ENCODE data around the gene NMNAT2.
"Not testable (repeated sequence)": the region's sequence is repeated elsewhere in the genome, so short reads cannot be mapped to it uniquely, and the experiment has no call there.

Gene NMNAT2

DNA sequence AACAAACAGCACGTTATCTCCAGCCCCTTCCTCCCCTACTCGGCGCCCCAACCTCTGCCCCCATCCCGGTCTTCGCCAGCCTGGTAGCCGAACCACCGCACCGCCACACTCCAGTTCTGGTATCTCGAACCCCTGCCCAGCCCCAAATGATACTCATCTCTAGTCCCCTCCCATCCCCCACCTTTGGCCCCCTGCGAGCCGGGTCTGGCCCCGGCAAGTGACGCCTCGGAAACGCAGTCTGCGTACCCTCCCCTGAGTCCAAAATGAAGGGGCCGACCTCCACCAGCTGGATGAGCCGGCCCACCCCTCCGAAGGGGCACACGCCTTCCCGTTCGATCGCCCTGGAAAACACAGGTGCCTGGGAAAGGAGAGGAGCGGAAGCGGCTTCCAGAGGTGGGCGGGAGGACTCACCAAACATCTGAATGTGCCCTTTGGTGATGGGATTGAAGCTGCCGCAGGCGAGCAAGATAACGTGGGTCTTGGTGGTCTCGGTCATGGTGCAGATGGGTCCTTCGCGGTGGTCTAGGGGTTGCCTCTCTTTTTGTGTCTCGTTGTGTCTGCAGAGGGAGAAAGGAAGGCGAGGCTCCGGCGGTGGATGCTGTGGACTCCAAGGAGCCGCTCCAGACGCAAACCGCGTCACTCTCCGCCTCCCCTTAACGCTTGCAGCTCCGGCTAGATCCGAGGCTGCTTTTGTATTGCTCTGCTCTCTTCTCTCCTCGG lies at the start of gene NMNAT2:
NMNAT2 (minus strand) TSS at position 609 of the 720 bp plus-strand sequence; CDS start at position 496, 113 bp downstream.
- DNase-seq (ENCODE audit: low read depth in 2 of 2) = no peak

DNA sequence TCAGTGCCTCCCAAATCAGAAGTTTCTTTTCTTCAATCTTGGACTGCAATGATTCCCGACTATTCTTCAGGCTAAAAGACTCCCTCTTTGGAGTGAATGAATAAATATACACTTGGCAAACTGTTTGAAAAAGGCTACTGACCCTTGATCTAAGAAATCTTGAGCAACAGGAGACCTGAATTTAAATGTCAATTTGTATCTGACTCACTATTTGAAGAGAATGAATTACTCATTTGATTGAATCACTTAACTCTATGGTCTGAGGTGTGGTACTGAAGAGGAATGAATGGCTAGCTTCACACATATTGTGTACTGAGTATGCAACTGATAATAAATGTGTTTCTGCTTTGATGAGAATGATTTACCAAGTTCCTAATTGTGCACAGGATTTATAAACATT lies 49.5 kb upstream of the NMNAT2 start:
- DNase-seq (ENCODE audit: low read depth in 2 of 2) = no peak

DNA sequence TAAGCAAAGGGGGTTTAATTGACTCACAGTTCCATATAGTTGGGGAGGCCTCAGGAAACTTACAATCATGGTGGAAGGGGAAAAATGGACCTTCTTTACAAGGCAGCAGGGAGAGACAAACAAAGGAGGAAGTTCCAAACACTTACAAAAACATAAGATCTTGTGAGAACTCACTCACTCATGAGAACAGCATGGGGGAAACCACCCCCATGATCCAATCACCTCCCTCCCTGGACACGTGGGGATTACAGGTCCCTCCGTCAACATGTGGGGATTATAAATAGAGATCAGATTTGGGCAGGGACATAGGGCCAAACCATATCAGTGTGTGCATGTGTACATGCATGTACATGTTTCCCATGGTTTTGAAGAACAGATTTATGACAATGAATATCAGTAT lies 48.6 kb upstream of the NMNAT2 start:
- DNase-seq (ENCODE audit: low read depth in 2 of 2) = no peak

DNA sequence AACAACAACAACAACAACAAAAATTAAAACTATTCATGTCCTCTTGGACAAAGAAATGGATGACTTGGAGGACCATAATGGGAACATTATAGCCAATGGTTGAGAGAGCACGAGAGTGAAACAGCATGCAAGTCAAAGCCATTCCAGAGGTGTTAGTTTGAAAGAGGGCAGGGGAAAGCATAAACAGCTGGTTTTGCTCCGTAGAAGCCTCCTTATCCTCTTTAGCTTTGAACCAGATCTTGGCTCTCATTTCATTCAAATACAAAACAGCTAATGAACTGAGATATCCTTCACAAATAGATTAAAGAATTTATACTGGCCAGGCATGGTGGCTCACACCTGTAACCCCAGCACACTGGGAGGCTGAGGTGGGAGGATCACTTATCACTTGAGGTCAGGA lies 45.4 kb upstream of the NMNAT2 start:
- DNase-seq (ENCODE audit: low read depth in 2 of 2) = no peak

DNA sequence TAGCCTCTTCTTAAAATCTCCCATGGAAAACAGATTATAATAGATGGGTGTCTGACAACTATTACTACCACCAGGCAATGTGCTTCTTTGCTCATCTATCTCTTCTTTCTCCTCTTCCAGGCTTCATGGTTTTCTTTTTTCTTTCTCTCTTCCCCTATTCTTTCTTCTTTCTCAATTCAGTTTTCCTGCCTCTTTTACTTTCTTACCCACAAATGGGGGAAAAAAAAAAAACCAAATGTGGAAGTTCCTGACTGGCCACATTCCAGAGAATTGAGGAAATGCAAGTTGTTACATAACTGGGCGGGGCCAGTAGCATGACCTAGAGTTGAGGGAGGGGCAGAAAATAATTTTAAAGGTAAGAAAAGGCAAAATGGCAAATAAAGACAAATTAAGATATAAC lies 43.2 kb upstream of the NMNAT2 start:
- DNase-seq (ENCODE audit: low read depth in 2 of 2) = no peak

DNA sequence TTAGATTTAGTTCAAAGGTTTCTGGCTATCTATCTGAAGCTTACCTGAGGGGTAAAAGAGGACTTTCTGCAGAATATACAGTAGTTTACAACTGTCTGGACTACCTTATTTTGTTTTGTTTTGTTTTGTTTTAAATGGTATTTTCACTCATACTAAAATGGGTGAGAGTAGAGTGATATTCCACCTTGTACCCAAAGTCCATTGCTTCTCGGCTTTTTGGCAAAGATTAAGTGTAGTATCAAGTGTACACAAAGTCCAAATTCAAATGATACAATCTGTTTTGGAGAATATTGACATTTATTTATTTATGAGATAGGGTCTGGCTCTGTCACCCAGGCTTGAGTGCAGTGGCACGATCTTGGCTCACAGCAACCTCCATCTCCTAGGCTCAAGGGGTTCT lies 42.4 kb upstream of the NMNAT2 start:
- no peak for DNase-seq (ENCODE audit: low read depth in 2 of 2)

DNA sequence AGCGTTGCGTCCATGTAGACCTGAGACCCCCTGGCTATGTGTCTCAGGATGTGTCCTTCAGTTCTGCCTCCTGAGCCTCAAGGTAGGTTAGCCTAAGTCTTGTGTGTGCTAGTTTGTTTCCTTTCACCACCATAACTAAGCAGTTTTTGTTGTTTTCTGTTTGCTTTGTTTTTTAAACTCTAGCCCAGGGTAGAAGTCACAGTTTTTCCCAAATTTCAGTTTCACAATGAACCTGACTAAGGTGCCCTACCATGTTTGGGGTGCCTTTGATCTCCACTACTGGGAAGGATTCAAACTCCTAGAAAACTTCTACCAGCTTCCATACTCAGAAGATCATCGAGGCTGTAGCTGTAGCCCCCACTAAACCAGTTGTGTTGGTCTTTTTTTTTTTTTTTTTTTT lies 39.3 kb upstream of the NMNAT2 start:
- DNase-seq (ENCODE audit: low read depth in 2 of 2) = no peak

DNA sequence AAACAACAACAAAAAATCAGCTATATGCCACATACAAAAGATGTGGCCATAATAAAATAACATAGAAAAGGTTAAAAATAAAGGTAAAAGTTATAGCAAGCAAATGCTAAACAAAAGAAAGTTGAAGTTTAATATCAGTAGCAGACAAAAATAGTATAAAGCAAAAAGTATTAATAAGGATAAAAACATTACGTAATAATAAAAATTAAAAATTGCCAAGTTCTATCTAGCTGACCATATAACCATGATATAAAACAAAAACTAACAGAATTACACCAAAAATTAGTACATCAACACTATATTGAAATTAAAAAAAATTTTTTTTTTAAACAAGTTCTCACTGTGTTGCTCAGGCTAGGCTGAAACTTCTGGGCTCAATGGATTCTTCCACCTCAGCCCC lies 38.6 kb upstream of the NMNAT2 start:
- DNase-seq (ENCODE audit: low read depth in 2 of 2) = no peak

DNA sequence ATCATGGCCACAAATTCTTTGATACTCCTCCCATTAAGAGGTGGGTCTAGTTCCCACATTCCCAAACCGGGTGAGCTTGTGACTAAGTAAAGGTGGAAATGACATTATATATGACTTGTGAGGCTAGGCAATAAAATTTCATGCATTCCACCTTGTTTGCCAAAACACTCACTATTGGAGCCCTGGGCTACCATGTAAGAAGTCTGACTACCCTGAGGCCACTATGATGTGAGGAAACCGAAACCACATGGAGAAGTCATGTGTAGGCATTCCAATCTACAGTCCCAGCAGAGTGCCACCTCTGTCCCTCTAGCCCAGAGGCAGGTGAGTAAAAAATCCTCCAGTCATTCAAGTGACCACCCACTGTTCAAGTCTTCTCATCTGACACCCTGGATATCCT lies 36.2 kb upstream of the NMNAT2 start:
- DNase-seq (ENCODE audit: low read depth in 2 of 2) = no peak

DNA sequence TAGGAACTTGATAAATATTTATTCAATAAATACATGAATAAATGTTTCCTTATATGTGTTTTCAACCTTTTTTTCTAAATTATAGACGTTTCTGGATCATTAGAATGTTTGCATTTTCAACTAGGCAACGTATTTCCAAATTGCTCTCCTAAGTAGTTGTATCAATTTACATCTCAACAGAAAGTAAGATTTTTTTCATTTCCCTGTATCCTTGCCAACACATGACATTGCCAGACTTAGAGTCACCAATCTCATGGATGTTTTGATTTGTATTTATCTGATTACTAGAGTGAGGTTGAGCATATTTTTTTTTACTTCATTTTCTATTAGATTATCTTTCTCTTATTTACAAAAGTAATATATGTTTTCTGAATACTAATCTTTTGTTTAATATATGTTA lies 31.9 kb upstream of the NMNAT2 start:
- DNase-seq (ENCODE audit: low read depth in 2 of 2) = no peak

DNA sequence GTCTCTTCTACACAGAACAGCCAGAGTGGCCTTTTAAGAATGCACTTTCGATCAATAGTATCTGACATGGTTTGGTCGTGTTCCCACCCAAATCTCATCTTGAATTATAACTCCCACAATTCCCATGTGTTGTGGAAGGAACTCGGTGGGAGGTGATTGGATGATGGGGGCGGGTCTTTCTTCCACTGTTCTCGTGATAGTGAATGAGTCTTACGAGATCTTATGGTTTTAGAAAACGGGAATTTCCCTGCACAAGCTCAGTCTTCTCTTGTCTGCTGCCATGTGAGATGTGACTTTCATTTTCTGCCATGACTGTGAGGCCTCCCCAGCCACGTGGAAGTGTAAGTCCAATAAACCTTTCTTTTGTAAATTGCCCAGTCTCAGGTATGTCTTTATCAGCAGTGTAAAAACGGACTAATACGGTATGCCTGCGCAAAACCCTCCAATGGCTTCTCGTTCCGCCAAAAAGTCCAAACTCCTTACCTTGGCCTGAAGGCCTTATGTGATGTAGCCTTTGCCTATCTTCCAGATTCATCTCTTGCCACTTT lies 31.1 kb upstream of the NMNAT2 start:
- DNase-seq (ENCODE audit: low read depth in 2 of 2) = no peak

DNA sequence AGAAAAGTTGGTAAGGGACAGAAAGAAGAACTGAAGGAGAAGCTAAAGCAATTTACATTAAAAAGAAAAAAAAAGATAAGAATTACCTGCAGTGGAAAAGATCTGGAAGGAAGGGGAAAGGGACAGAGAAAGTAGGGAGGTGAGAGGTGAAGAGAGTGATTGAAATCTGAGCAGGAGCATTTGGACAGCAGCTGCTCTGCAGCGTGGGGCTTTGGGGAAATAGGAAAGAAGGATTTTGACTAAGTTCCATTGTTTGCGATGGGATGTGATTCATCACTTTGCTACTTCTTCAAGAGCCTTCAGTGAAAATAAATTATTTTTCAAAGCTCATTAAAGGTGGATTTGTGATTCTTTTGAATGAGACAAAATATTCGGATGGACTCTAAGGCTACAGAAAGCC lies 26.1 kb upstream of the NMNAT2 start:
- no peak for DNase-seq (ENCODE audit: low read depth in 2 of 2)

DNA sequence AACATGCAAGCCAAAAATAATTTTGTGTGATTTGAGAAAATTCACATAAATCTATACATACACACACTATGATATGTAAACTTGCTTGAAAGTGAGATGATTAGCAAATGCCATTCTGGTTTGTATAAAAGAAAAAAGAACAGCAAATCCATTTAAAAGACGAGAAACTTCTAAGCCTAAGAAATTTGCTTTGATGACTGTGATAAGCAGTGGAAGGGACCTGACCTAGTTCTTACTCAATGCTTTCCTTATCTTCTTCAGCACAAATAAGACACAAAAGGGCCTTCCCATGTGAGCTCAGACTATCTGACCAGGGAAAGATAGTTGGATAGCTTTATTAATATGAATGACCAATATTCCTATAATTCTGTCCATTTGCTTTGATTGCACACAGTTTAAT lies 25.3 kb upstream of the NMNAT2 start:
- DNase-seq (ENCODE audit: low read depth in 2 of 2) = no peak

DNA sequence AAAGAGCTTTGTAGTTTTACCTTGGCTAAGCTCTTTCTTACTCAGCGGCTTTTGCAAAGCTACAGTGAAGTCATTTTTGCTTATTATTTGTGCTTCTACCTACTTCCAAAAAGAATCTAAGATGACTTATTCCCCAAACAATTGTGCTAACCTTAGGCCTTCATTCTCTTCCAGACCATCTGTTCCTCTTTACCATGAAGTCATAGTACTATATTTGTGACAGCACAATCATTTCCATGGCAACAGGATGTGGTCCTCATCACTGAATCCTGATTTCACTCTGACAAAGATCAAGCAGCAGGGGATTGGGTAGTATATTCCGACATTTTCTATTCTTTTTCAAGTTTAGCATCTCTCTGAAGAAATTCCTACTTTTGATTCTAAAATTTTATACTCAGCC lies 24.8 kb upstream of the NMNAT2 start:
- DNase-seq (ENCODE audit: low read depth in 2 of 2) = no peak

DNA sequence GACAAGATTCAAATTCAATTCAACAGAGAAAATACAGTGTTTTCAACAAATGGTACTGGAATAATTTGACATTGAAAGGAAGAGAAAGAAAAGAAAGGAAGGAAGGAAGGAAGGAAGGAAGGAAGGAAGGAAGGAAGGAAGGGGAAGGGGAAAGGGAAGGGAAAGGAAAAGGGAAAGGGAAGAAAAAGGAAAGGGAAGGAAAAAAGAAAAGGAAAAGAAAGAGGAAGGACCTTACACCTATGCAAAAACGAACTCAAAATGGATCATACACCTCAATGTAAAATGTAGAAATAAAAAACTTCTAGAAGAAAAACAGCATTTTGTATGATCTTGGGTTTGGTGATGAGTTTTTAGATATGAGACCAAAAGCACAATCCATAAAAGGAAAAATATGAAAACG lies 19.9 kb upstream of the NMNAT2 start:
- no peak for DNase-seq (ENCODE audit: low read depth in 2 of 2)

DNA sequence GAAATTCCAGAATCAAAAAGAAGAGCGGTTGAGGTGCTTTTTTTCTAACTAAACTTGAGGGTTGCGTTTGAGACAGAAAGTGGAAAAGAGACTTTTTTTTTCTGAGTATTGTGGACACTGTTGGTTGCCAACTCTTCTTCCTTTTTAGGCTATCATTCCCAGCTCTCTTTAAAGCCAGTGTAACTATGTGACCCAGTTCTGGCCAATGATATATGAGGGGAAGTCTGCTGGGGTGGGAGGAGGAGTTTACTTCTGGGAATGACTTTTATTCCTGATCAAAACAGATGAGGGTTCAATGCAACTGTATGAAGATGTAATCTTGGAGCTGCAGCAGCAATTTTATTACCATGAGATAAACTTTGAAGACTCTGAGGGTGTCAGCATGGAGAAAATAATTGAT lies 17.3 kb upstream of the NMNAT2 start:
- DNase-seq (ENCODE audit: low read depth in 2 of 2) = no peak

DNA sequence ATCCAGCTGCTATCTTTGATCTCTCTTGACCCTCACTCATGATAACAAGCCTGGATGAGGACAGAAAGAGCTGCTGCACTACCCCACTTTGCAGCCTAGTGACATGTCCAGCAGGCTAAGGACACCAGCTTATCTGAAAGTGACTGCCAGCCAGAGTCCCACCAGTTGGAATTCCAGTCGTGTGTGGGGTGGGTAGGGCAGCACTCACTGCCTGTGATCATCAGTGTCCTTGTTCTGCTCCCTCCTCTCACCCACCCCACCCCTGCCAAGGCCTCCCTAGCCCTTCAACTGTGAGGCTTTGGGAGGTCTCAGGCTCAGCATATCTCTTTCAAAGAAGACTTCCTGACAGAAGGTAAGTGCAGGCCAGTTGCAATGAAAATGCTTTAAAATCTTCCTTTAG lies 15.5 kb upstream of the NMNAT2 start:
- no peak for DNase-seq (ENCODE audit: low read depth in 2 of 2)

DNA sequence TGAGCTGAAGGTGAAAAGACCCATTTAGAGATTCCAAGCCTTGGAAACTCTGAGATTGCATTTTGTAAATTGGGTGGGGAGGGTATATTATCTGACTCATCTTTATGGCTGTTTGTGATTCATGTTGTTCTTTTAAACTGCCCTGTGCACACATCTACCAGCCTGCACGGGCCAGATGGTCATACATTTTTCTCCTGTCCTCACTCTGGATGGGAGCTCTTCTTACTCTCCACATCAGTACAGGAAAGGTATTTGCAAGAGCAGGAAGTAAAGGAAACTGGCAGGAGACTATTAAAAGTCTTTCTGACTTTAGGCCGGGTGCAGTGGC lies 14.3 kb upstream of the NMNAT2 start:
- no peak for DNase-seq (ENCODE audit: low read depth in 2 of 2)

DNA sequence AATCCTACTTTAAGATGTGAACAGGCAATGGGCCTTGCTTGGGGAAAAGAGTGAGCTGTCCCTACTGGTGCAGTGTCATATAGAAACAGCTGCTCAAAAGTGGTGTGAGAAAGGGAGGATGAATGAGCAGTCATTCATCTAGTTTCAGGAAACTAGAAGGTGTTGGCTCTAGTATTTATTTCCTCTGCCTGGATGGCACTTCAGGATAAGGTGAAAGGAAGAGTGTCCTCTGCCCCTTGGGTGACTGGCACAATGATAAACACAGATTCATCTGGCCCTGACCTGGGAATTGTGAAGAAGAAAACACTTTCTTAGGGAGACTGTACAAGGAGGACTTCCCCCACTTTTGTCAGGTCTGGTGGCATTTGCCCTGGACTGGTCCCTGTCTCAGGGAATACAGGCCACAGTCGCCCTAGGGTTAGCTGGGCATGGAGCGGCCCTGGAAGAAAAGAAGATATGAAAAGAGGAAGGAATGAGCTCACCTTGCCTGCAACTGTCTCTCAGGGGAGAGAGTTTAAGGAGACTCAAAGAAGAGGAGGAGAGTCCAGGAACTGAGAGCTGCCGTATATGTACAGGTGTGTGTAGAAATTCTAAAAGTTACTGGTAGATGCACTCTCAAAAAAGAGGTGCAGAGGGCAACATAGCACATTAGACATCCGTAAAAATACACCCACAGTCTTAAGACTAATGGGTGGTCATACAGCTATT lies 13.8 kb upstream of the NMNAT2 start:
- DNase-seq (ENCODE audit: low read depth in 2 of 2) = no peak

DNA sequence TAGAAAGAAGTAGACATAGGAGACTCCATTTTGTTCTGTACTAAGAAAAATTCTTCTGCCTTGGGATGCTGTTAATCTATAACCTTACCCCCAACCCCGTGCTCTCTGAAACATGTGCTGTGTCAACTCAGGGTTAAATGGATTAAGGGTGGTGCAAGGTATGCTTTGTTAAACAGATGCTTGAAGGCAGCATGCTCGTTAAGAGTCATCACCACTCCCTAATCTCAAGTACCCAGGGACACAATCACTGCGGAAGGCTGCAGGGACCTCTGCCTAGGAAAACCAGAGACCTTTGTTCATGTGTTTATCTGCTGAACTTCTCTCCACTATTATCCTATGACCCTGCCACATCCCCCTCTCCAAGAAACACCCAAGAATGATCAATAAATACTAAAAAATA lies 9.4 kb upstream of the NMNAT2 start:
- DNase-seq (ENCODE audit: low read depth in 2 of 2) = not testable (repeated sequence)

DNA sequence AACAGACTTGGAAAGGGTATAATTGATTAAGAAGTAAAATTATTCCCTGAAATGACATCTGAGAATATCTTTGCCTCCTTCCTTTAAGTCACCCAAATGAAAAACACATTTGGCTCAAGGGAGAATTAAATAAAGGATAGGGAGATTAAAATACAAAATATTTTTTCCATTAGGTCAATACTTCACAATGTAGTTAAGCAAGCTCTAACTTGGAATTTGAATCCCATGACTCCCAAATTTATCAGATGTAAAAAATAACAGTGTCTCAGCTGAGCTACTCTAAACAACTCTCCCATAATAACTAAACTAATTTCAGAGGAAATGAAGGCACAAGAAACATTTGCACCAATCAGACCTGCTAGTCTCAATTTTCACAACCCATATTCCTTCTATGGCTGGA lies 6.5 kb upstream of the NMNAT2 start:
- DNase-seq (ENCODE audit: low read depth in 2 of 2) = no peak

DNA sequence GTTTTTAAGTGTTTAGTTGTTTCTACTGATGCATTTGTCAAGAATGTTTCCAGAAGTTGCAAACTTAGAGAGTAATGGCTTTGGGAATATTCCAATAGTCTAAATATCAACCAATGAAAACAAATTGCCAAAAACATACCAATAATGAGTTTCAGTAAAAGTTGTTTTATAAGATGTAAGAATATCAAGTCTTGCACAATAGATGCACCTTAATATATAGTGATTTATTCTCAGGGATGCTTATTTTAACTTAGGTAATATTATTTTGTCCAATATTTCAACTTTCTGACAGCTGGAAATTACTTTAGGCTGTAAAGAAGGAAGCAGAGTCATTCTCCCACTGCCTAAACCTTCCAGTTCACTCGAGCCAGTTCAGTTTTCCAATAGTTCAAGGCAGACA lies 5.4 kb upstream of the NMNAT2 start:
- no peak for DNase-seq (ENCODE audit: low read depth in 2 of 2)

DNA sequence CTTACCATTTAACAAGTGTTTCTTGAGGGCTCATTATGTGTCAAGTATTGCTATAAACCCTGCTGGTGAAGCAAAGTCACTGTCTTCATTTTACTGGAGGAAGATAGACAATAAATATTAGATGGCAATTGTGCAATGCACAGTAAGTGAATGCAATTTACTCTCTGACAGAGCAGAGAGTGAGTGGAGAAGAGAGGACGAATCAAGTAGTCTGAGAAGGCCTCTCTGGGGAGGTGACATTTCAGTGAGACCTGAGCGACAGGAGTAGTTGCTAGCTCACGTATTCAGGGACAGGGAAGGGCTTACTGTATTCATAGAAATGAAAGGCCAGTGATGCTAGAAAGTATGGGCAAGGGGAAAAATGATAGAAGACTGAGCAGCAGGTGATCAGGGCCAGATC lies 1.2 kb upstream of the NMNAT2 start:
- no peak for DNase-seq (ENCODE audit: low read depth in 2 of 2)

DNA sequence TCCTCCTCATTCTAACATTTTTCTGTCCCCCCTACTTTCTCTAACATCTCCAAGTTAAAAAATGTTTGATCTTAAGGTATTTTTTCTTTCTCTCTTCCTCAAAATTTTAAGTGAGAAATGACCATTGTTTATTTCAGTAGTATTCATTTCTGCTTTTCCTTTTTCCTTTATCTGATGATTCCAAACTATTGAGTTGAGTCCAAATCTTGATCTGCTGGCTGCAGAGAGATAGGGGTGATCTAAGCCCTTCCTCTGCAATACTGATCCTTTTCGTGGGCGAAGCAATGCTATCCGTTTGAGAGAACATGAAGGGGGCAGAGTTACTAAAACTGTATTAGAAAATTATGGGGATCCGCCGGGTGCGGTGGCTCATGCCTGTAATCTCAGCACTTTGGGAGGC lies 516 bp upstream of the NMNAT2 start:
- no peak for DNase-seq (ENCODE audit: low read depth in 2 of 2)

Data from stimulated activated CD8-positive, alpha-beta memory T cell treated with anti-CD3 and anti-CD28 coated beads, Interleukin-15, amount 100 ng/mL, for 4 hours (primary cell).